Measurements from ENCODE around the gene TNFAIP8L3. TPM values are rescaled to one million over a fixed set of nuclear protein-coding genes. Genes with fewer than 3 reads are reported as not detected.

Gene TNFAIP8L3
- total RNA-seq, 4 donors from 2014 or later, result 3.7 to 13.1 (median 8.1) TPM

- peaks cover 0 to 27% (median 2%) of the 10 kb centered on the region in 3 donors for H3K4me1 ChIP-seq
- H3K9me3 ChIP-seq, result no peaks in the 10 kb centered on the region
- TF ChIP-seq CTCF (IDR thresholded peaks at IDR 0.05) (no peak), POLR2A (IDR thresholded peaks at IDR 0.05) (no peak)
- peak overlapping the region in 1 of 4 donors; percentile 21 for H3K27ac ChIP-seq
- intact Hi-C loops (cut with DNase I), result no loop called here
- H3K27me3 ChIP-seq, result no peaks in the 10 kb centered on the region
- no peak overlapping the region for H3K4me3 ChIP-seq
- DNase-seq, result no peak
- H3K36me3 ChIP-seq, result no peaks in the 10 kb centered on the region
- WGBS, 2 donors, result 50 to 61% methylated on average over 5 of the region's 5 CpGs
These were observed 19.9 kb upstream of the TNFAIP8L3 start for GRCh38 chr15:51114437-51115119.

DNA sequence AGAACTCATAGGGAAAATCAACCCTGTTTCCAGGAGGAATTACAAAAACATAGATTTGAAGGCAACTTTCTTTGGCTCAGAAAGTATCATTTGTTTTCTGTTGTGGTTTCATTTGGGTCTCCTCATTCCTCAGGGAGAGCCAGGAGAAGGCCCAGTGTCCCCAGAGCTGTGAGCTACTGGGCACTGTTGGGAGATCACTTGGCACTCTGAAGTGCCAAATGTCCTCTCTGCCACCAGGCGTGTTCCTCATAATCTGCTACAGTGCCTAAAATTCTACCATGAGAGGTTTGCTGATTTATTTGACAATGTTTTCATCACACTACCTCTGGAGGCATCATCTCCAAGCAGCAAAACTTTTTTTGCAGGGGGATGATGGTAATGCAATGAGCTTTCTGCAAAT lies 17.4 kb upstream of the TNFAIP8L3 start:
- no peak for DNase-seq
- intact Hi-C loops (cut with DNase I), result no loop called here
- H3K36me3 ChIP-seq, result no peaks in the 10 kb centered on the region
- no peaks in the 10 kb centered on the region for H3K9me3 ChIP-seq
- H3K27ac ChIP-seq, result peak overlapping the region in 2 of 4 donors; percentile 47 to 56
- H3K27me3 ChIP-seq, result no peaks in the 10 kb centered on the region
- H3K4me1 ChIP-seq, result peaks cover 0 to 47% (median 10%) of the 10 kb centered on the region in 3 donors
- WGBS, 2 donors, result 60% methylated on average over 1 of the region's 1 CpG; no CpG with 5 or more reads in 1 of the 2 donors
- no peak overlapping the region for H3K4me3 ChIP-seq
- no peak for TF ChIP-seq CTCF (IDR thresholded peaks at IDR 0.05)
- TF ChIP-seq POLR2A (IDR thresholded peaks at IDR 0.05), result no peak

DNA sequence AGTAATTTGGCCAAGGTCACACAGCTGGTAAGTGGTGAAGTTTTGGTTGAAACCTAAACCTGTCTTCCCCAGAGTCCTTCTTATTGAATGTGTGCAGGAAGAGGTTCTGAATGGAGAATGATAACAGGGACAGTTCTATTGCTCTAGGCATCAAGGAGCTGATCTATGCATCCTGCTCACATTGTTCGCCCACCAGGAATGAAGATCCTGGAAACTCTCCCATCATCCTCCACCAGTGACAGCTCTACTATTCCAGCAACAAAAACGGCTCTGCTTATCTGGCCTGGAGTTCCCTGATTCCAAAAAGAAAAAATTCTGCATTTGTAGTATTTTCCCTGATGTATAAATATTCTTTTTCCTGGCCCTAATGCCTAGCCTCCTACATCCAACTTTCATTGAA lies 16.4 kb upstream of the TNFAIP8L3 start:
- intact Hi-C loops (cut with DNase I), result no loop called here
- WGBS, 2 donors, result 60 to 67% methylated on average over 2 of the region's 2 CpGs
- Histone ChIP-seq H3K27me3 (no peaks in the 10 kb centered on the region), H3K27ac (no peak overlapping the region), H3K4me3 (no peak overlapping the region), H3K36me3 (no peaks in the 10 kb centered on the region), H3K9me3 (no peaks in the 10 kb centered on the region), H3K4me1 (peaks cover 0 to 47% (median 10%) of the 10 kb centered on the region in 3 donors)
- TF ChIP-seq CTCF (IDR thresholded peaks at IDR 0.05) (no peak), POLR2A (IDR thresholded peaks at IDR 0.05) (no peak)
- DNase-seq, result no peak

- DNase-seq, result no peak
- peaks cover 0 to 56% (median 10%) of the 10 kb centered on the region in 3 donors for H3K4me1 ChIP-seq
- H3K27ac ChIP-seq, result peak overlapping the region; percentile 57 to 83 (median 78)
- no peaks in the 10 kb centered on the region for H3K27me3 ChIP-seq
- no peak overlapping the region for H3K4me3 ChIP-seq
- no peaks in the 10 kb centered on the region for H3K36me3 ChIP-seq
- intact Hi-C loops (cut with DNase I), result no loop called here
- TF ChIP-seq CTCF (IDR thresholded peaks at IDR 0.05) (no peak), POLR2A (IDR thresholded peaks at IDR 0.05) (no peak)
- WGBS, 2 donors, result 68 to 86% methylated on average over 3 of the region's 3 CpGs
- H3K9me3 ChIP-seq, result no peaks in the 10 kb centered on the region
These were observed 15.5 kb upstream of the TNFAIP8L3 start for GRCh38 chr15:51110171-51110570.

DNA sequence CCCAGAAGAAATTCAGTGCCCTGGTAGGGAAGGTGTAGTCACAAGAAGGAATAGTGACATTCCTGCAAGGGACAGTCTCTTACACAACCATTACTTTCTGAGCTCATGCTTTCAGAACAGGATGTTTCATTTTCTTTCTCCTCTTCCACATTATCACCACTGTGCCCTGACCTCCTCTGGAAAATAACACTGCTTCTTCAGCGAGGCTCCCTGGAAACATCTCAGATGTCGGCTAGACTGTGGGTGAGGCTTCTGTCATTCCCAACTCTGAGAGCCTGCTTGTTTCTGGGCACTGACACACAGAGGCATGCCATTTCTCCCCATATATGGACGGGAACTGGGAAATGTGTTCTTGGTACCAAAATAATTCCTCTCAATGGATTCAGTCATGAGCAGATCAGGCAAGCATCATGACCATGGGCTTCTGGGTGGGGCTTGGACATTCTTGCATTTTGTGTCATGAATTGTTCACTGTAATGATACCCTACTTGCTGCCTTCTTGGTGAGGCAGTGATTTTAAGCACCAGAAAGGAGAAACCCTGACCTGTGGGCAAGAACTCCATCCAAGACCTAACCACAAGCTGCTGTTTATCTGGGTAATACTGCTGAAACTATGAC lies 14.3 kb upstream of the TNFAIP8L3 start:
- WGBS, 2 donors, result 20 to 78% methylated on average over 2 of the region's 3 CpGs
- Histone ChIP-seq H3K9me3 (no peaks in the 10 kb centered on the region), H3K27ac (peak overlapping the region; percentile 57 to 83 (median 78)), H3K4me3 (no peak overlapping the region), H3K4me1 (peaks cover 0 to 68% (median 12%) of the 10 kb centered on the region in 3 donors), H3K27me3 (no peaks in the 10 kb centered on the region), H3K36me3 (no peaks in the 10 kb centered on the region)
- TF ChIP-seq CTCF (IDR thresholded peaks at IDR 0.05) (no peak), POLR2A (IDR thresholded peaks at IDR 0.05) (no peak)
- no peak for DNase-seq
- intact Hi-C loops (cut with DNase I), result no loop called here
